Smooth muscle cell (in vitro differentiated cells): ENCODE data around the gene AMOTL2. TPM values are rescaled to one million over a fixed set of nuclear protein-coding genes. Genes with fewer than 3 reads are reported as not detected.

ENCODE experiments used
- DNase-seq: peaks from one replicate; lab custom pipeline; 2025; ENCODE audit not compliant: unreplicated experiment; lab: John Stamatoyannopoulos, UW
- H2AFZ ChIP-seq: fragments of 200-600 bp; sonication (generic); 2 replicates; pipeline ENCODE4 v1.6.0; 2016; ENCODE audit warnings: antibody characterized with exemption, low read depth, mild to moderate bottlenecking
- H3F3A ChIP-seq: fragments of 200-600 bp; sonication (generic); 2 replicates; pipeline ENCODE4 v1.6.0; 2017; ENCODE audit warnings: antibody characterized with exemption, low read depth
- H3K27ac ChIP-seq: fragments of 200-600 bp; sonication (generic); 2 replicates; pipeline ENCODE4 v1.5.1; 2016; ENCODE audit warnings: low read depth, mild to moderate bottlenecking
- H3K27me3 ChIP-seq: fragments of 200-600 bp; sonication (generic); 2 replicates; pipeline ENCODE4 v1.6.1; 2016; ENCODE audit warnings: low read depth, mild to moderate bottlenecking
- H3K36me3 ChIP-seq: fragments of 200-600 bp; sonication (generic); 2 replicates; pipeline ENCODE4 v1.5.1; 2016; ENCODE audit warnings: low read depth
- H3K4me1 ChIP-seq: fragments of 200-600 bp; sonication (generic); 2 replicates; pipeline ENCODE4 v1.5.1; 2016; ENCODE audit warnings: low read depth
- H3K4me2 ChIP-seq: fragments of 200-600 bp; sonication (generic); 2 replicates; pipeline ENCODE4 v1.6.0; 2016; ENCODE audit warnings: mild to moderate bottlenecking
- H3K4me3 ChIP-seq: fragments of 200-600 bp; sonication (generic); 2 replicates; pipeline ENCODE4 v1.5.1; 2016; ENCODE audit warnings: mild to moderate bottlenecking
- H3K79me2 ChIP-seq: fragments of 200-600 bp; sonication (generic); 2 replicates; pipeline ENCODE4 v1.6.0; 2016; ENCODE audit warnings: low read depth, mild to moderate bottlenecking
- H3K9ac ChIP-seq: fragments of 200-600 bp; sonication (generic); 2 replicates; pipeline ENCODE4 v1.6.0; 2016; ENCODE audit warnings: low read depth
- H3K9me3 ChIP-seq: fragments of 200-600 bp; sonication (generic); replicated peaks from 2 replicates; pipeline ENCODE4 v1.5.1; 2016; ENCODE audit warnings: low read depth
- H4K20me1 ChIP-seq: fragments of 200-600 bp; sonication (generic); 2 replicates; pipeline ENCODE4 v1.6.0; 2016; ENCODE audit warnings: low read depth
- WGBS: methylation state at CpG from one replicate; pipeline ENCODE4 v1.1.7; 2016; ENCODE audit warnings: low lambda C conversion rate; 5-methylcytosine and 5-hydroxymethylcytosine counted together
- polyA plus RNA-seq: library from polyadenylated mRNA; unstranded; fragments of >200 nt; fragmentation: Nextera tagmentation; extraction: Ambion mirVana; gene quantifications from 2 replicates; pipeline ENCODE4 v1.2.1, GENCODE V29; 2016
- total RNA-seq: library from RNA; depleted of rRNA; stranded (reverse); fragments of >200 nt; gene quantifications from 2 replicates; pipeline ENCODE4 v1.2.3, GENCODE V29; 2014
- TF ChIP-seq, protein P1 (sequence below): fragments of 200-600 bp; sonication (generic); IDR thresholded peaks from 2 replicates; pipeline ENCODE4 v1.5.1; 2017; ENCODE audit warnings: borderline replicate concordance, mild to moderate bottlenecking, antibody characterized with exemption; ENCODE audit not compliant: insufficient read depth, poor library complexity, severe bottlenecking

AMOTL2 gene
- total and polyA plus RNA-seq, 2 experiments from 2014 or later = 109 to 114 TPM

DNA sequence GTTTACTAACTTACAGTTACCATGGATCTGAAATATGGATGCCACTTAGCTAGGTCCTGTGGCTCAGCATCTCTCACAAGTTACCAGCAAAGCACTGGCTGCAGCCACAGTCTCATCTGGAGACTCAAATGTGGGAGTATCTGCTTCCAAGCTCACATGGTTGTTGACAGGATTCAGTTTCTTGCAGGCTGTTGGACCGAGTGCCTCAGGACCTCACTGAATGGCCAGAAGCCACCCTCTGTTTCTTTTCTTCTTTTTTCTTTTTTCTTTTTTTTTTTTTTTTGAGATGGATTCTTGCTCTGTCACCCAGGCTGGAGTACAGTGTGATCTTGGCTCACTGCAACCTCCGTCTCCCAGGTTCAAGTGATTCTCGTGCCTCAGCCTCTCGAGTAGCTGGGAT is 20.1 kb upstream of the AMOTL2 start:
- TF ChIP-seq, protein P1, sequence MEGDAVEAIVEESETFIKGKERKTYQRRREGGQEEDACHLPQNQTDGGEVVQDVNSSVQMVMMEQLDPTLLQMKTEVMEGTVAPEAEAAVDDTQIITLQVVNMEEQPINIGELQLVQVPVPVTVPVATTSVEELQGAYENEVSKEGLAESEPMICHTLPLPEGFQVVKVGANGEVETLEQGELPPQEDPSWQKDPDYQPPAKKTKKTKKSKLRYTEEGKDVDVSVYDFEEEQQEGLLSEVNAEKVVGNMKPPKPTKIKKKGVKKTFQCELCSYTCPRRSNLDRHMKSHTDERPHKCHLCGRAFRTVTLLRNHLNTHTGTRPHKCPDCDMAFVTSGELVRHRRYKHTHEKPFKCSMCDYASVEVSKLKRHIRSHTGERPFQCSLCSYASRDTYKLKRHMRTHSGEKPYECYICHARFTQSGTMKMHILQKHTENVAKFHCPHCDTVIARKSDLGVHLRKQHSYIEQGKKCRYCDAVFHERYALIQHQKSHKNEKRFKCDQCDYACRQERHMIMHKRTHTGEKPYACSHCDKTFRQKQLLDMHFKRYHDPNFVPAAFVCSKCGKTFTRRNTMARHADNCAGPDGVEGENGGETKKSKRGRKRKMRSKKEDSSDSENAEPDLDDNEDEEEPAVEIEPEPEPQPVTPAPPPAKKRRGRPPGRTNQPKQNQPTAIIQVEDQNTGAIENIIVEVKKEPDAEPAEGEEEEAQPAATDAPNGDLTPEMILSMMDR = no peak
- 93% methylated on average over 4 of the region's 4 CpGs for WGBS

DNA sequence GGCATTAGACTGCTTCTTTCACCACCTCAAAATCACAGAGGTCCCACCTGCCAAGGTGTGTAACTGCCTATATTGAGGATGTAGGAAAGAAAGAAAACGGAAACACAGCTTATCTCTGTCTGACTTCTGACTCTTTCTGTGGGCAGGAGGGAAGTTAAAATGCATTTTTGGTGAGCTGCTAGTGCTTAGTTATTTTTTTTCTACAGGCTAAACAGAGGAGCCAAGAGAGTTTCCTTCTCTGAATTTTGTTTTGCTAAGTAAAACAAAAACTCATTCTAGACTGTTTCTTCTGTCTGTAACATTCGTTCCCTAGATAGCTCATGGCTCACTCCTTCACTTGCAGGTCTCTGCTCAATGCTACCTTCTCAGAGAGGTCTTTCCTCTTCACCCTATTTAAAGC is 18.8 kb upstream of the AMOTL2 start:
- Histone ChIP-seq H4K20me1 (no peaks in the 10 kb centered on the region), H3K9me3 (peaks cover 7% of the 10 kb centered on the region)
- no peak for DNase-seq

More for the DNA sequence above, 20.1 kb upstream of the AMOTL2 start:
- Histone ChIP-seq H3K9ac (no peak overlapping the region), H3K4me2 (no peak overlapping the region), H4K20me1 (no peaks in the 10 kb centered on the region), H3K27ac (no peak overlapping the region), H3K27me3 (no peaks in the 10 kb centered on the region), H3K79me2 (no peaks in the 10 kb centered on the region), H3K4me3 (no peak overlapping the region), H3F3A (no peaks in the 10 kb centered on the region), H2AFZ (no peak overlapping the region), H3K4me1 (no peaks in the 10 kb centered on the region), H3K9me3 (peaks cover 7% of the 10 kb centered on the region), H3K36me3 (no peaks in the 10 kb centered on the region)
- DNase-seq = no peak

DNA sequence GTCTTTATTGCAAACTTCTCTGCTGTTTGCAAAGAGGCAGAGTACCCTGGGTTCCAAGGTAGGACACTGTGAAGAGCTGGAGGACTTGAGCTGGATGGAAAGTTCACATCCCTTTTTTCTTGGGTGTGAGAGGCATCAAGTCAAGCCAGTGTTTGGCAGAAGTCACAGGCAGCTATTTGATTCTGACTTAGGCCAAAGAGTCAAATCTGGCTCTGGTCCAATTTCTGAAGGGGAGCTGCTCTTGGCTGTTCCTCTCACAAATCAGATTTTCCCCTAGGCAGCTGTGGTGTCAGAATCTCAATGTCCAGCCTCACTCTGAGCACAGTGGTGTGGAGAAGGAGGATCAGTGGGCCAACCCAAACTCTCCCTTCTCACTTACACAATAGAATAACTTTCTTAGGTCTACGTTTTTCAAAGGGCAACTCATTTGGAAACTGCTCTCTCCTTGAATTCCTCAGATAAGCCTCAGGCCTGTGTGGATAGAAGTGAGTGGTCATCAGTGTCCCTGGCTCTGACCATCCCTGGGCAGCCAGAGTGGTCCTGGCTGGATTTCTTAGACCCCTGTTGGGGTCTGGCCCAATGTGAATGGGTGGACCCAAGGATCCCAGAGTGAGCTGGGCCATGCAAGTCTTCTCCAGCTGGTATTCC is 18.2 kb upstream of the AMOTL2 start:
- no peak overlapping the region for H3K4me3 ChIP-seq
- no peaks in the 10 kb centered on the region for H4K20me1 ChIP-seq
- TF ChIP-seq, protein P1 = no peak
- no peaks in the 10 kb centered on the region for H3K27me3 ChIP-seq
- no peak overlapping the region for H2AFZ ChIP-seq
- WGBS = 61% methylated on average over 1 of the region's 1 CpG
- H3K9ac ChIP-seq = no peak overlapping the region
- no peaks in the 10 kb centered on the region for H3K4me1 ChIP-seq
- no peaks in the 10 kb centered on the region for H3K36me3 ChIP-seq
- no peaks in the 10 kb centered on the region for H3F3A ChIP-seq
- DNase-seq = no peak
- H3K79me2 ChIP-seq = no peaks in the 10 kb centered on the region
- H3K9me3 ChIP-seq = peaks cover 7% of the 10 kb centered on the region
- H3K27ac ChIP-seq = no peak overlapping the region
- H3K4me2 ChIP-seq = no peak overlapping the region

More for the DNA sequence above, 18.8 kb upstream of the AMOTL2 start:
- no peak overlapping the region for H3K4me2 ChIP-seq
- H3K9ac ChIP-seq = no peak overlapping the region
- TF ChIP-seq, protein P1 = no peak
- H3K4me3 ChIP-seq = no peak overlapping the region
- H2AFZ ChIP-seq = no peak overlapping the region
- no peaks in the 10 kb centered on the region for H3K79me2 ChIP-seq
- no peaks in the 10 kb centered on the region for H3K27me3 ChIP-seq
- no peaks in the 10 kb centered on the region for H3K36me3 ChIP-seq
- H3F3A ChIP-seq = no peaks in the 10 kb centered on the region
- WGBS = 72% methylated on average over 2 of the region's 2 CpGs
- no peaks in the 10 kb centered on the region for H3K4me1 ChIP-seq
- H3K27ac ChIP-seq = no peak overlapping the region

DNA sequence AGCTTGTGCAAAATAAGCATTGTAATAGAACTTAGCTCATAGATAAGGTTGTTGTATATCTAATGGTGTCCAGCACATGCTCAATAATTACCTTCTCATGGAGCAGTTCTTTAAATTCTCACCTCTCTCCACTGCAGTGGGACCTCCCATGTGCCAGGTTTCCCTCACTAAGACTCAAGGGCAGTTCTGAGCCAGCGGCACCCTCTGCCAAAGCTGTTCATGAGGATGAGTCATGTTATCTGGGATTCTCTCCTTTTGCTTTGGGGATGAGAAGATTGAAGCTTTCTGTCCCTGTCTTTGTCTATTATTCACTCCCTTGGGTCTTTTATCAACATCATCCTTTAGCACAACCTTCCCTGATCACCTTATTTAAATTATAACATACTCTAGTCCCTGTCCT is 15.6 kb upstream of the AMOTL2 start:
- TF ChIP-seq, protein P1 = no peak
- 95% methylated on average over 1 of the region's 1 CpG for WGBS

More for the DNA sequence above, 15.6 kb upstream of the AMOTL2 start:
- Histone ChIP-seq H3K27ac (no peak overlapping the region), H4K20me1 (no peaks in the 10 kb centered on the region), H3K9ac (no peak overlapping the region), H3K4me2 (no peak overlapping the region), H3K36me3 (no peaks in the 10 kb centered on the region), H2AFZ (no peak overlapping the region), H3K9me3 (peaks cover 7% of the 10 kb centered on the region), H3F3A (no peaks in the 10 kb centered on the region), H3K4me1 (no peaks in the 10 kb centered on the region), H3K79me2 (no peaks in the 10 kb centered on the region), H3K27me3 (no peaks in the 10 kb centered on the region), H3K4me3 (no peak overlapping the region)
- DNase-seq = no peak
